ENCODE results near the gene PLXNB3. TPM values are rescaled to one million over a fixed set of nuclear protein-coding genes. Genes with fewer than 3 reads are reported as not detected.

Gene PLXNB3
- total RNA-seq, 1 experiment from 2014 or later, result 2.5 TPM

GRCh38 chrX:153727123-153727931 is 36.7 kb upstream of the PLXNB3 start:
- H3K27ac Mint-ChIP-seq, result peak overlapping the region; percentile 76
- POLR2A ChIA-PET, result interaction anchor here (0.6 to 1.1 kb wide), 2 partner anchors 198 to 199 kb away, joined by 3 to 4 read pairs; partner anchors contain the start of gene ARHGAP4
- H3K27me3 Mint-ChIP-seq (ENCODE audit: low read depth), result no peaks in the 10 kb centered on the region; the same call in 1 of the 2 replicates
- TF ChIP-seq IRF2 (CRISPR knock-in tag; IDR thresholded peaks at IDR 0.05; ENCODE audit: borderline replicate concordance, low read depth) (no peak), SP1 (CRISPR knock-in tag; conservative IDR thresholded peaks at IDR 0.05) (no peak), PRDM15 (CRISPR knock-in tag; IDR thresholded peaks at IDR 0.05) (no peak), ZBTB43 (CRISPR knock-in tag; IDR thresholded peaks at IDR 0.05) (no peak), SMAD4 (CRISPR knock-in tag; IDR thresholded peaks at IDR 0.05) (no peak)
- ATAC-seq (no peak), DNase-seq (ENCODE audit: low spot score) (no peak)
- peaks cover 7% of the 10 kb centered on the region; the same call in 1 of the 2 replicates for H3K9me3 Mint-ChIP-seq
- H3K36me3 Mint-ChIP-seq, result peaks cover 10% of the 10 kb centered on the region
- peaks cover 16% of the 10 kb centered on the region for H3K4me1 Mint-ChIP-seq
- CTCF ChIA-PET, result interaction anchor here (0.6 to 1.8 kb wide), 10 partner anchors 11 to 257 kb away, joined by 3 to 5 read pairs (median 4); partner anchors contain the start of genes ARHGAP4, HAUS7 and SLC6A8
- no peak overlapping the region for H3K4me3 Mint-ChIP-seq

- Mint-ChIP-seq H3K27ac (peak overlapping the region; percentile 27; the same call in 1 of the 2 replicates), H3K36me3 (peaks cover 7% of the 10 kb centered on the region), H3K27me3 (ENCODE audit: low read depth) (no peaks in the 10 kb centered on the region; the same call in 1 of the 2 replicates), H3K4me1 (peaks cover 12% of the 10 kb centered on the region), H3K9me3 (peaks cover 7% of the 10 kb centered on the region; the same call in 1 of the 2 replicates), H3K4me3 (no peak overlapping the region)
- CTCF ChIA-PET, result interaction anchor here (0.6 to 1.3 kb wide), 3 partner anchors 39 to 213 kb away, joined by 3 to 4 read pairs (median 3); no protein-coding TSS in a partner anchor
- POLR2A ChIA-PET, result no interaction called here
- DNase-seq (ENCODE audit: low spot score) (no peak), ATAC-seq (no peak)
- TF ChIP-seq MAX (CRISPR knock-in tag; IDR thresholded peaks at IDR 0.05), result no peak
- TF ChIP-seq ARID4B (CRISPR knock-in tag; IDR thresholded peaks at IDR 0.05; ENCODE audit: borderline replicate concordance), result no peak
- TF ChIP-seq CREB1 (CRISPR knock-in tag; IDR thresholded peaks at IDR 0.05), result no peak
- no peak for TF ChIP-seq ZNF671 (CRISPR knock-in tag; IDR thresholded peaks at IDR 0.05)
- no peak for TF ChIP-seq ZNF281 (CRISPR knock-in tag; IDR thresholded peaks at IDR 0.05)
- no peak for TF ChIP-seq MLX (CRISPR knock-in tag; IDR thresholded peaks at IDR 0.05)
- no peak for TF ChIP-seq RELA (CRISPR knock-in tag; IDR thresholded peaks at IDR 0.05; ENCODE audit: borderline replicate concordance)
- TF ChIP-seq IRF1 (CRISPR knock-in tag; IDR thresholded peaks at IDR 0.05), result no peak
- no peak for TF ChIP-seq NR2C2 (CRISPR knock-in tag; IDR thresholded peaks at IDR 0.05)
- no peak for TF ChIP-seq GTF2I (CRISPR knock-in tag; conservative IDR thresholded peaks at IDR 0.05)
- no peak for TF ChIP-seq ATF2 (CRISPR knock-in tag; IDR thresholded peaks at IDR 0.05; ENCODE audit: borderline replicate concordance, low read depth)
Observed at GRCh38 chrX:153728095-153728494, 36.0 kb upstream of the PLXNB3 start.

Measured in WTC11 (cell line).